ENCODE results near the gene LARP1.
"Not testable (repeated sequence)": the region's sequence is repeated elsewhere in the genome, so short reads cannot be mapped to it uniquely, and the experiment has no call there.

DNA sequence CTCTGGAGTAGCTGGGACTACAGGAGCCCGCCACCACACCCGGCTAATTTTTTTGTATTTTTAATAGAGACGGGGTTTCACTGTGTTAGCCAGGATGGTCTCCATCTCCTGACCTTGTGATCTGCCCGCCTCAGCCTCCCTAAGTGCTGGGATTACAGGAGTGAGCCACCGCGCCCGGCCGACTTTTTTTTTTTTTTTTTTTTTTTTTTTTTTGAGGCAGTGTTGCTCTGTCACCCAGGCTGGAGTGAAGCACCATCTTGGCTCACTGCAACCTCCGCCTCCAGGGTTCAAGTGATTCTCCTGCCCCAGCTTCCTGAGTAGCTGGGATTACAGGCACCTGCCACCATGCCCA, 80.5 kb downstream of the LARP1 start:
- TF ChIP-seq, protein P1, sequence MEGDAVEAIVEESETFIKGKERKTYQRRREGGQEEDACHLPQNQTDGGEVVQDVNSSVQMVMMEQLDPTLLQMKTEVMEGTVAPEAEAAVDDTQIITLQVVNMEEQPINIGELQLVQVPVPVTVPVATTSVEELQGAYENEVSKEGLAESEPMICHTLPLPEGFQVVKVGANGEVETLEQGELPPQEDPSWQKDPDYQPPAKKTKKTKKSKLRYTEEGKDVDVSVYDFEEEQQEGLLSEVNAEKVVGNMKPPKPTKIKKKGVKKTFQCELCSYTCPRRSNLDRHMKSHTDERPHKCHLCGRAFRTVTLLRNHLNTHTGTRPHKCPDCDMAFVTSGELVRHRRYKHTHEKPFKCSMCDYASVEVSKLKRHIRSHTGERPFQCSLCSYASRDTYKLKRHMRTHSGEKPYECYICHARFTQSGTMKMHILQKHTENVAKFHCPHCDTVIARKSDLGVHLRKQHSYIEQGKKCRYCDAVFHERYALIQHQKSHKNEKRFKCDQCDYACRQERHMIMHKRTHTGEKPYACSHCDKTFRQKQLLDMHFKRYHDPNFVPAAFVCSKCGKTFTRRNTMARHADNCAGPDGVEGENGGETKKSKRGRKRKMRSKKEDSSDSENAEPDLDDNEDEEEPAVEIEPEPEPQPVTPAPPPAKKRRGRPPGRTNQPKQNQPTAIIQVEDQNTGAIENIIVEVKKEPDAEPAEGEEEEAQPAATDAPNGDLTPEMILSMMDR (conservative IDR thresholded peaks at IDR 0.05): not testable (repeated sequence)
- not testable (repeated sequence) for TF ChIP-seq ZFX (IDR thresholded peaks at IDR 0.05)
